Measurements from ENCODE around the gene EIF2AK3. TPM values are rescaled to one million over a fixed set of nuclear protein-coding genes. Genes with fewer than 3 reads are reported as not detected.

Gene EIF2AK3
- total RNA-seq, 4 donors from 2014 or later: 7.9 to 11.9 (median 10.0) TPM

DNA sequence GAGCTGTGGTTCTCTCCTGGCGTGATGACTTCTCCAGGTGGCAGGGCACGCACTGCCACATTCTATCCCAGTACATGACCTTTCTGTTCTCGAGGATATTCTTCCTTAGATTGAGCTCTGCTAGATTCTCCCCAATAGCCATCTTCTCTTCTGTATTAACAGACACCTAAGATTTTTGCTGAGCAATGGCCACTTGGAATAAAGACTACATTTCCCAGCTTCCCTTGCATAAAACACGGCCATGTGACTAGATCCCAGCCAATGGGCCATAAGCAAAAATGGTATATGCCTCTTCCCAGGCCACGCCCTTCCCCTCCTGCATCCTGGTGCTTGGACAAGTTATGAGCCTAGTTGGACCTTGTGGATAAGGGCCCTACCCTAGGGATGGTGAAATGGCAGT is 82.1 kb downstream of the EIF2AK3 start:
- no peak for TF ChIP-seq POLR2A (IDR thresholded peaks at IDR 0.05; ENCODE audit: low read depth)
- no peak for TF ChIP-seq EP300 (IDR thresholded peaks at IDR 0.05)
- TF ChIP-seq POLR2AphosphoS5 (IDR thresholded peaks at IDR 0.05): no peak
- TF ChIP-seq, protein P1, sequence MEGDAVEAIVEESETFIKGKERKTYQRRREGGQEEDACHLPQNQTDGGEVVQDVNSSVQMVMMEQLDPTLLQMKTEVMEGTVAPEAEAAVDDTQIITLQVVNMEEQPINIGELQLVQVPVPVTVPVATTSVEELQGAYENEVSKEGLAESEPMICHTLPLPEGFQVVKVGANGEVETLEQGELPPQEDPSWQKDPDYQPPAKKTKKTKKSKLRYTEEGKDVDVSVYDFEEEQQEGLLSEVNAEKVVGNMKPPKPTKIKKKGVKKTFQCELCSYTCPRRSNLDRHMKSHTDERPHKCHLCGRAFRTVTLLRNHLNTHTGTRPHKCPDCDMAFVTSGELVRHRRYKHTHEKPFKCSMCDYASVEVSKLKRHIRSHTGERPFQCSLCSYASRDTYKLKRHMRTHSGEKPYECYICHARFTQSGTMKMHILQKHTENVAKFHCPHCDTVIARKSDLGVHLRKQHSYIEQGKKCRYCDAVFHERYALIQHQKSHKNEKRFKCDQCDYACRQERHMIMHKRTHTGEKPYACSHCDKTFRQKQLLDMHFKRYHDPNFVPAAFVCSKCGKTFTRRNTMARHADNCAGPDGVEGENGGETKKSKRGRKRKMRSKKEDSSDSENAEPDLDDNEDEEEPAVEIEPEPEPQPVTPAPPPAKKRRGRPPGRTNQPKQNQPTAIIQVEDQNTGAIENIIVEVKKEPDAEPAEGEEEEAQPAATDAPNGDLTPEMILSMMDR (IDR thresholded peaks at IDR 0.05): no peak
- Histone ChIP-seq H3K27ac (replicated peaks in 1 of 4) (no peak overlapping the region), H3K9me3 (no peaks in the 10 kb centered on the region), H3K4me3 (no peak overlapping the region), H3K27me3 (peaks cover 0 to 27% (median 2%) of the 10 kb centered on the region in 4 donors), H3K36me3 (no peaks in the 10 kb centered on the region), H3K4me1 (peaks cover 0 to 7% (median 3%) of the 10 kb centered on the region in 4 donors)
- intact Hi-C loops (cut with DNase I): no loop called here
- WGBS: 81% methylated on average over 5 of the region's 5 CpGs
- DNase-seq (ENCODE audit: extremely low spot score): peak; percentile 78

DNA sequence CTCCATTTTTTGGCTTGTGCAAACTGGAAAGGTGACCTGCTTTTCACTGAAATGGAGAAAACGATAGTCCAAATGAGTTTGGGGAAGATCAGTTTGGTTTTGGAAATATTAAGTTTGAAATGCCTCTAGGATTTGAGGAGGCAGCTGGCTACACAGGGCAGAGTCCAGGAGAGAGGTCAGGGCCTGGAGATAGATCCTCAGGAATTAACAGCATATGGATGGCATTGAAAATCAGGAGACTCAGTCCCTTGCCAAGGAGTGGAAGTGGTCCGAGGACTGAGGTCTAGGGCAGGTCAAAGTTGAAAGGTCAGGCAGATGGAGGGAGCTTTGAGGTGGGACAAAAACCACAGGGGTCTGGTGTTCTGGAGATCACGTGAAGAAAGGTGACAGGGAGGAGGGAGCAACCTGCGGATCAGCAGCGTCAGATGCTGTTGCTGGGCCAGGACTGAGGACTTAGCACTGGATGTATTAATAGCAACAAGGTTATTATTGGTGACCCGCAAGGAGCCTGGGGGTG is 83.7 kb downstream of the EIF2AK3 start:
- Histone ChIP-seq H3K4me1 (no peaks in the 10 kb centered on the region), H3K9me3 (no peaks in the 10 kb centered on the region), H3K4me3 (no peak overlapping the region), H3K27me3 (peaks cover 0 to 22% (median 0%) of the 10 kb centered on the region in 4 donors), H3K27ac (replicated peaks in 1 of 4) (no peak overlapping the region), H3K36me3 (no peaks in the 10 kb centered on the region)
- TF ChIP-seq, protein P1 (IDR thresholded peaks at IDR 0.05): no peak
- TF ChIP-seq POLR2A (IDR thresholded peaks at IDR 0.05; ENCODE audit: low read depth) (no peak), POLR2AphosphoS5 (IDR thresholded peaks at IDR 0.05) (no peak), EP300 (IDR thresholded peaks at IDR 0.05) (no peak)
- DNase-seq (ENCODE audit: extremely low spot score): peak; percentile 90
- 74% methylated on average over 6 of the region's 6 CpGs for WGBS
- intact Hi-C loops (cut with DNase I): no loop called here

DNA sequence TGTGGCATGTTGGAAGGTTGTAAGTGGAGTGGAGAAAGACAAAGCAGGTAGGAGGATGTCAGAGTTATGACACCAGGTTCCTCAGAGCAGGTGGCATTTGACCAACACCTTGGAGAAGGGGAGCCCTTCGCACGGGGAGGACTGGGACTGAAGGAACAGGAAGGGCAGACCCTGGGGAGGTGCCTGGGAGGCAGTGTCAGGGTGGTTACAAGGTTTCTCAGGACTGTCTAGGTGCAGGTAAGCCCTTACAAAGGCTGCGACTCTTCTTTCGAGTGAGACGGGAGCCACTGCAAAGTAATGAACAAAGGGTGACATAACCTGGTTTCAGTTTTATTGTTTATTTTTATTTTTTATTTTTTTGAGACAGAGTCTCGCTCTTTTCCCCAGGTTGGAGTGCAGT is 84.6 kb downstream of the EIF2AK3 start:
- 89% methylated on average over 6 of the region's 6 CpGs for WGBS
- no peak overlapping the region for H3K27ac ChIP-seq (replicated peaks in 1 of 4)
- no peak for TF ChIP-seq EP300 (IDR thresholded peaks at IDR 0.05)
- no peak for TF ChIP-seq POLR2AphosphoS5 (IDR thresholded peaks at IDR 0.05)
- no peak for TF ChIP-seq POLR2A (IDR thresholded peaks at IDR 0.05; ENCODE audit: low read depth)
- TF ChIP-seq, protein P1 (IDR thresholded peaks at IDR 0.05): no peak
- H3K36me3 ChIP-seq: no peaks in the 10 kb centered on the region
- H3K4me1 ChIP-seq: no peaks in the 10 kb centered on the region
- H3K4me3 ChIP-seq: no peak overlapping the region
- H3K9me3 ChIP-seq: no peaks in the 10 kb centered on the region
- intact Hi-C loops (cut with DNase I): no loop called here
- peaks cover 0 to 19% (median 0%) of the 10 kb centered on the region in 4 donors for H3K27me3 ChIP-seq
- DNase-seq (ENCODE audit: extremely low spot score): peak; percentile 45

DNA sequence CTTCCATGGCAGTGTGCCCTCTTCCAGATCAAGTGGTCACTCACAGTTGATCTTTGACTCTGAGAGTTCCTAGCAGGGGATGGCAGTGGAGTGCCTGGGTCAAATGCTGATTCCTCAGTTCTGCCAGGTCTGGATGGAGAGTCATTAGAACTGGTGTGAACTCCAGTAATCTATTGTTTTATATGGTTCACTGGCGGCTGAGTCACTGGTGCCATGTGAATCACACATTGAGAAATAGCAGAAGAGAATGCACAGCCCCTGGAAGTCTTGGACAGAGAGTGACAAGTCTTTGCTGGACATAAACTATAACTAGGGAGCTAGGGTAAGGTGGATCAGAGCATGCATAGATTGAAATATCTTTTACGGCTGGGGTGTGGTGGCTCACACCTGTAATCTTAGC is 86.9 kb downstream of the EIF2AK3 start:
- WGBS: 95% methylated on average over 2 of the region's 2 CpGs
- Histone ChIP-seq H3K9me3 (no peaks in the 10 kb centered on the region), H3K4me3 (no peak overlapping the region), H3K27ac (replicated peaks in 1 of 4) (no peak overlapping the region), H3K4me1 (no peaks in the 10 kb centered on the region), H3K27me3 (peaks cover 0 to 24% (median 0%) of the 10 kb centered on the region in 4 donors), H3K36me3 (no peaks in the 10 kb centered on the region)
- TF ChIP-seq POLR2AphosphoS5 (IDR thresholded peaks at IDR 0.05): no peak
- no peak for TF ChIP-seq POLR2A (IDR thresholded peaks at IDR 0.05; ENCODE audit: low read depth)
- TF ChIP-seq, protein P1 (IDR thresholded peaks at IDR 0.05): no peak
- TF ChIP-seq EP300 (IDR thresholded peaks at IDR 0.05): no peak
- no peak for DNase-seq (ENCODE audit: extremely low spot score)
- intact Hi-C loops (cut with DNase I): no loop called here
